ENCODE data around the gene ATXN1L. TPM values are rescaled to one million over a fixed set of nuclear protein-coding genes. Genes with fewer than 3 reads are reported as not detected.
"Not testable (repeated sequence)": the region's sequence is repeated elsewhere in the genome, so short reads cannot be mapped to it uniquely, and the experiment has no call there.

The ATXN1L gene
- total RNA-seq, 2 donors from 2014 or later, result 14.5 to 16.2 TPM

- Histone ChIP-seq H3K27me3 (no peaks in the 10 kb centered on the region), H3K4me3 (peak within 1 kb of the TSS; percentile 59 to 91), H3K27ac (peak within 1 kb of the TSS; percentile 90 to 98 (median 98)), H3K36me3 (replicated peaks in 1 of 2; ENCODE audit: insufficient read depth in 1 of 2, low read depth in 2 of 2) (no peaks in the 10 kb centered on the region), H3K9me3 (no peaks in the 10 kb centered on the region), H3K4me1 (peaks cover 28% of the 10 kb centered on the region)
- TF ChIP-seq CTCF (IDR thresholded peaks at IDR 0.05) (peak in 1 of 7 experiments; percentile 2), POLR2A (IDR thresholded peaks at IDR 0.05) (peak; percentile 67 to 86 (median 85))
- ATAC-seq (peak; percentile 96), DNase-seq (peak; percentile 95 to 98 (median 96))
- intact Hi-C loops (cut with DNase I), result no loop called here
- WGBS, 2 donors, result 1% methylated on average over 46 to 54 of the region's 54 CpGs
Observed at GRCh38 chr16:71808593-71809459, 37.0 kb upstream of the ATXN1L start, which contains the start of gene AP1G1. Gene AP1G1 (minus strand): TSS chr16:71808834. CDS start chr16:71789479, 19,355 bp downstream.

- H3K27me3 ChIP-seq; H3K36me3 ChIP-seq (replicated peaks in 1 of 2; ENCODE audit: insufficient read depth in 1 of 2, low read depth in 2 of 2); H3K4me3 ChIP-seq; ATAC-seq; DNase-seq; H3K9me3 ChIP-seq: not testable (repeated sequence)
- Histone ChIP-seq H3K4me1 (peaks cover 28% of the 10 kb centered on the region), H3K27ac (peak overlapping the region; percentile 90 to 98 (median 98))
- intact Hi-C loops (cut with DNase I), result loop anchor here (10.0 kb wide), 1 partner anchor 85 kb away; the partner anchor contains the start of gene IST1
- WGBS, 2 donors, result 78 to 89% methylated on average over 11 of the region's 11 CpGs
Observed at GRCh38 chr16:71810155-71810530, 35.6 kb upstream of the ATXN1L start.

- intact Hi-C loops (cut with DNase I), result loop anchor here (10.0 kb wide), 1 partner anchor 83 kb away; the partner anchor contains the start of gene IST1
- Histone ChIP-seq H3K4me3 (no peak overlapping the region), H3K27ac (no peak overlapping the region), H3K36me3 (replicated peaks in 1 of 2; ENCODE audit: insufficient read depth in 1 of 2, low read depth in 2 of 2) (no peaks in the 10 kb centered on the region), H3K27me3 (no peaks in the 10 kb centered on the region), H3K9me3 (no peaks in the 10 kb centered on the region), H3K4me1 (peaks cover 24% of the 10 kb centered on the region)
- no peak for TF ChIP-seq POLR2A (IDR thresholded peaks at IDR 0.05)
- TF ChIP-seq CTCF (IDR thresholded peaks at IDR 0.05), result no peak
- DNase-seq (no peak), ATAC-seq (no peak)
- WGBS, 2 donors, result 79 to 80% methylated on average over 5 of the region's 5 CpGs
Observed at GRCh38 chr16:71811261-71811803, 34.4 kb upstream of the ATXN1L start.

- H3K27ac ChIP-seq, result peak overlapping the region in 1 of 4 donors; percentile 24
Observed at GRCh38 chr16:71817155-71817500, 28.6 kb upstream of the ATXN1L start.

GRCh38 chr16:71826533-71827017, 19.2 kb upstream of the ATXN1L start:
- no peaks in the 10 kb centered on the region for H3K4me1 ChIP-seq
- intact Hi-C loops (cut with DNase I), result no loop called here
- H3K9me3 ChIP-seq, result no peaks in the 10 kb centered on the region
- no peak overlapping the region for H3K27ac ChIP-seq
- H3K27me3 ChIP-seq, result no peaks in the 10 kb centered on the region
- TF ChIP-seq POLR2A (IDR thresholded peaks at IDR 0.05), result no peak
- TF ChIP-seq CTCF (IDR thresholded peaks at IDR 0.05), result no peak
- no peaks in the 10 kb centered on the region for H3K36me3 ChIP-seq (replicated peaks in 1 of 2; ENCODE audit: insufficient read depth in 1 of 2, low read depth in 2 of 2)
- H3K4me3 ChIP-seq, result no peak overlapping the region
- WGBS, 2 donors, result 70 to 80% methylated on average over 5 of the region's 5 CpGs
- ATAC-seq (no peak), DNase-seq (no peak)

More at GRCh38 chr16:71817155-71817500, 28.6 kb upstream of the ATXN1L start:
- intact Hi-C loops (cut with DNase I), result loop anchor here (10.0 kb wide), 1 partner anchor 78 kb away; the partner anchor contains the start of gene IST1
- WGBS, 2 donors, result 83 to 89% methylated on average over 10 of the region's 10 CpGs
- not testable (repeated sequence) for DNase-seq; ATAC-seq; H3K4me3 ChIP-seq; H3K27me3 ChIP-seq; H3K9me3 ChIP-seq; H3K4me1 ChIP-seq; H3K36me3 ChIP-seq (replicated peaks in 1 of 2; ENCODE audit: insufficient read depth in 1 of 2, low read depth in 2 of 2)
